Stimulated activated CD8-positive, alpha-beta memory T cell treated with anti-CD3 and anti-CD28 coated beads, Interleukin-15, amount 100 ng/mL, for 1 hour (primary cell): Measurements from ENCODE around the gene NKAIN2.

Source experiments
- DNase-seq: peaks from one replicate; pipeline ENCODE4 v3.0.0-alpha.2; 2020; ENCODE audit warnings: low read depth

The NKAIN2 gene

GRCh38 chr6:124772733-124773319 lies 969.2 kb downstream of the NKAIN2 start:
- no peak for DNase-seq

DNA sequence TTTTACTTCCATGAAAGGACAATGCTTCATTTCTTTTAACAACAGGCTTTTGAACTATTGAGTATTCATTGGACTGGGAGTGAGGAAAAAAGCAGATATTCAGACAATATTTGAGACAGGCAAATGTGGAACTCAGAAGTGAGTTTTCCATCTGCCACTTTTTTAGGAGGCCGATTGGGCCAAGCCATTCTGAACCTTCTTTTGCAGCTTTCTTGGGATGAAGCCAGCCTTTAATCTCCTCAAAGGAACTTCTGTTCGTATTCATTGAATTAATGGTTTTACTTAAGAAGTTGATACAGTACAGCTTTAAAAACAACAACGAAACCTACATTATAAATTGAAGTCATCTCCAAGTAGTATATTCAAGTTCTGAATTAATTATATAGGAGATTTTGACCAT lies 971.5 kb downstream of the NKAIN2 start:
- DNase-seq, result no peak

DNA sequence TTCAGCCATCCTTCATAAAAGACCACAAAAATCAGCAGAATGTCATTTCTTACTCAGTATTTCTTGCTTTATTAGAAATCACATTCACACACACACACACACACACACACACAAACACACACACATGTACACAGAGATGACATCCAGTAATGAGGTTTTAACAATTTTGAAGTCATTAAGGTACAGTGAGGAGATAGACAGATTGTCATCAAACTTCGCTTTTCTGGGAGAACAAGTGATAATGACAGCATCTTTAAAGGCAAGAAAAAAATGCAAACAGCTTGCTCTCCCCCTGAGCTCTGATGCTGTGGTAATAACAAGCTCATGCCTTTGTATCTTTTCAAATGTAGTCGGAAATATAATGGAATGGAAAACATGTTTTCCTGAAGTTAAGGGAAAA lies 974.2 kb downstream of the NKAIN2 start:
- no peak for DNase-seq

DNA sequence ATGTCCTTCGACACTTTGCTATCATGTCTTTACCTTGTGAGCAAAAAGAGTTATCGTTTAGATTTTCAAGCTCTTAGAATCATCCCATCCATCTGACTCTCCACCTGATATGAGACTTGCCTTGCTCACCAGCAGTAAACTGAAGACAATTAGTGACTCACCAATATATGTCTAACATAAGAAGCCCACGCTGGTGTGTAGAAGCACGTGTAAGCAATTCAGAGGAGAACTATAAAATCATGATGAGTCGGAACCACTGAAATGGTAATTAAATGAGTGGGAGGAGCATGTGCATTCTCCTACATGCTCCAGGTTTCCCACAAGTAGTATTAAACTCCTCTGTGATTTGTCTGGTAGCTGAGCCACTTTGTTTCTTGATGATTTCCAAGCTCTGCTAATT lies 977.0 kb downstream of the NKAIN2 start:
- no peak for DNase-seq

GRCh38 chr6:124783344-124783743 lies 979.7 kb downstream of the NKAIN2 start:
- no peak for DNase-seq

DNA sequence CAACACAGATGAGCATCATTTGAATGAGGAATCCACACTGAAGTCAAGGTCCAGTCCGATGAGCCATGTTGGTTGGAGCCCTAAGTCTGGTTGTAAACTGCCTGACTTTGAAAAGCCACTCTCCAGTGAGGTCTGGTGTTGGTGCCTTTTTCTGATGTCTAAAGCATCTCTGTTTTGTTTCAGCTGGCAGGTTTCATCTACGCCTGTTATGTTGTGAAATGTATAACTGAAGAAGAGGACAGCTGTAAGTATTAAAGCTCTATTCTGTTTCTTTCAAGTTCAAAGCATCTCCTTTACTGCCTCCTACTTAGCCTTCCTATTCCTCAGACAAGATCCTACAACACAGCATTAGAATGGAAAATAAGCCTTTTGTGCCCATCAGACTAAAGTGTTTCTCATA lies 987.5 kb downstream of the NKAIN2 start:
- DNase-seq, result no peak

- DNase-seq, result no peak
These were observed 988.7 kb downstream of the NKAIN2 start for GRCh38 chr6:124792386-124792785.

DNA sequence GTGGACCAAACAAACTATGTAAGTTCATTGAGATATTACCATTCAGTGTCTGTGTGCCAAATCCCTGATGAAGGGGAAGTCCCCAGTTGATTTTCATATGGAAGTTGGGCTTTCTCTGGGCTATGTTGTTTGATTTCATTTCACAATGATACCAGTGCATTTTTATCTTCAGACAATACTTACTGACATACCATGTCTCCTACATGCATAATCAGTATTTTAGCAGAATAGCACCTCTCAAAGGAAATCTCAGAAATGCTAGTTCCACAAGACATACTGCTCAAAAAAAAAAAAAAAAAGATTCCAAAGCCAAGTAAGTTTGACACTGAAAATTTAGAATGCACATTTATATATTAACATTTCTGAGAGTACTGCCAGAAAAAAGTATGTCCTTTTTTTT lies 989.7 kb downstream of the NKAIN2 start:
- no peak for DNase-seq

DNA sequence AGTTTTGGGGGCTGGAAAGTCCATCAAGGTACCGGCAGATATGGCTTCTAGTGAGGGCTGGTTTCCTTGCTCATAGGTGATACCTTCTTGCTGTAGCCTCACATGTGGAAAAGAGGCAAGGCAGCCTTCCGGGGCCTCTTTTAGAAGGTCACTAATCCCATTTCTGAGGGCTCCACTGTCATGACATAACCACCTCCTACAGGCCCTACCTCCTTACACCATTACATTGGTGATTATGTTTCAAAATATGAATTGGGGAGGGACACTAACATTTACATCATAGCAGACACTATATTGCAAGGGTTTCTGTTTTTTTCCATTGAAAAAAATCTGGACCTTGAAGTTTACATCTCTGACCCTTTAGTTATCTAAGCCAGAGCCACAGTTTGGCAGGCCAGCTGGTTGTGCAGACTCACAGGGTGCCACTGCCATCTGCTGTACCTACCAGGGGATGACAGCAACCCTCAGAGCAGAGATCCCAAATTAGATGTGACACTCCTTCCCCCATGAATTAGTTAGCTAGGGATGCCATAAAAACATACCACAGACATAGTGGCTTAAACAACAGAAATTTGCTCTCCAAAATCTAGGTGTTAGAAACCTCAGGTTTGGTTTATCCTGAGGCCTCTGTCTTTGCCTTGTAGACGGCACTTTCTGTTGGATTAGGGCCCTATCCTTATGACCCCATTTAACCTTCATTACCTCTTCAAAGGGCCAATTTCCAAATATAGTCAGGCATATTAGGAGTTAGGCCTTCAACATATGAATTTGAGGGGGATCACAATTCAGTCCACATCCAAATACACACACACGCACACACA lies 992.2 kb downstream of the NKAIN2 start:
- no peak for DNase-seq

DNA sequence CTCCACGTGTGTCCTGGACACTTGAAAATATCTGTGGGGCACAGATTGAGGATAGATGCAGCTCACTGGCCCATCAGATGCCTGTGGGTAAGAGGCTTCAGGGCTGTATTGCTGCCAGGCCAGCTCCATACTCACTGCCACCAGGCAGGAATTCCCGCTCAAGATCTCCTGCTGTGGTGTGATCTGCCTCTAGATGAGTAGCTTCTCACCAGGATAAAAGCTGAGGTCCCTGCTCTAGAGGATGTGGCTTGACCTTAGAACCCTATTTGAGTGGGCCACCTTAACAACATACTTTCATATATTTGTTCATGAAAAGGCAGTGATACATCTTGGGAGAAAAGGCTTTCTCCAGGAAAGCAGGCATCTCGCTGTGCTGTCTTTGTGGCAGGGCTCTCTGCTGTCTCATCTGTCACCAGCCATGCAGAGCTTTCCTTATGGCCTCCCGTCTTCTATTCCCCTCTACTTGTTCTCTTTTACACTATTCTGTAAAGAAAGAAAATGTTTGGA lies 992.9 kb downstream of the NKAIN2 start:
- no peak for DNase-seq

GRCh38 chr6:124797224-124797623 lies 993.6 kb downstream of the NKAIN2 start:
- no peak for DNase-seq

GRCh38 chr6:124798942-124799496 lies 995.4 kb downstream of the NKAIN2 start:
- DNase-seq, result no peak

DNA sequence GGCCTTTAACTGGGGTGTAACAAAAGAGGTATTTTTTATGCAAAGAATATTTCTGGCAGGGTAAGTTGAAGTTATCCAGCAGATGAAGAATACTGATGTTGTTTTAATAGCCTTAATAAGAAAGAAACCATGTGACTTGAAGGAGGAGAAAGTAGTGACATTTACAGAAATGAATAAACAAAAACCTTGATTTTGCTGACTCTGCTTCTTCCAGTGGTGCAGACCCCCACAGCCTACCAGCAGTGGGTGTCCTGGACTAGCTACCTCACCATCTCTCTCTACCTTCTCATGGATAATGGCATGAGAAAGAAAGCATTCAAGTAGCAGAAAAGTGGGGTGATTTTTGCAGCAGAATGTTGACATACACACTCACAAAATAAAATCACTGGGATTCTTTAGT lies 996.0 kb downstream of the NKAIN2 start:
- no peak for DNase-seq

- no peak for DNase-seq
These were observed 996.6 kb downstream of the NKAIN2 start for GRCh38 chr6:124800222-124800621.

DNA sequence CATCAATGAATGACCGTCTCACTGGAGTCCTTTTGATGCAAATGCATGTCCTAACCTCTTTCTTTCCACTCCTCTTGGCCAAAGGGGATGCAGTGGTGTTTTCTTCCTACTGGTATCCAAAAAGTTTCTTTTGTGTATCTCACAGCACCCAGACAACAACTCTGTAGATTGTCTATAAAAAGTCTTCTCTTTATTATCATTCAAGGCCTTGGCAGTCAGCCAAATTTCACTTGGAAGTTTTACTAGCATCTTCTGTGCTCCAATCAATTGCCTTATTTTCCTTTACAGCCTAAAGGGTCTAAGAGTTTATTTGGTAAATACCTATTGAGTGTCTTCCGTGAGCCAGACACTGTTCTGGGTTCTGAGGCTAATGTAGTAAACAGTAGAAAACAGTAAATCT lies 1008.4 kb downstream of the NKAIN2 start:
- DNase-seq, result no peak

- DNase-seq, result no peak
These were observed 1015.7 kb downstream of the NKAIN2 start for GRCh38 chr6:124819346-124819745.

- DNase-seq, result no peak
These were observed 1018.5 kb downstream of the NKAIN2 start for GRCh38 chr6:124822204-124822613.

DNA sequence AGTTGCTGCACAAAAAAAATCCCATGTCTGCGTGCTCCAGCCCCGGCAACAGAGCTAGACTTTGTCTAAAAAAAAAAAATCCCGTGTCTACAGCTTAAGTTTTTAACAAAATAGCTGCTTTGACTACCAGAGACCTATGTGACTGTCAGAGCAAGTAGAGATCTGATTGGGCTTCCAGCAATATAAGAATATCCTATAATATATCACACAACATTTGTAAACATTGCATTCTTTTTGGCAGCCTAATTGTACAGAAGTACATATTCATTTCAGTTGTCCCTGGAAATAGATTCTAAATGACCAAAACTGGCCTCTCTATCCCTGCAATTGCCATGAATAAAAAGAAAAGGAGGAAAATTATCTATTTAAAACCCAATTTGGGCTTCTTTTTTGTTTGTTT lies 1019.1 kb downstream of the NKAIN2 start:
- no peak for DNase-seq

DNA sequence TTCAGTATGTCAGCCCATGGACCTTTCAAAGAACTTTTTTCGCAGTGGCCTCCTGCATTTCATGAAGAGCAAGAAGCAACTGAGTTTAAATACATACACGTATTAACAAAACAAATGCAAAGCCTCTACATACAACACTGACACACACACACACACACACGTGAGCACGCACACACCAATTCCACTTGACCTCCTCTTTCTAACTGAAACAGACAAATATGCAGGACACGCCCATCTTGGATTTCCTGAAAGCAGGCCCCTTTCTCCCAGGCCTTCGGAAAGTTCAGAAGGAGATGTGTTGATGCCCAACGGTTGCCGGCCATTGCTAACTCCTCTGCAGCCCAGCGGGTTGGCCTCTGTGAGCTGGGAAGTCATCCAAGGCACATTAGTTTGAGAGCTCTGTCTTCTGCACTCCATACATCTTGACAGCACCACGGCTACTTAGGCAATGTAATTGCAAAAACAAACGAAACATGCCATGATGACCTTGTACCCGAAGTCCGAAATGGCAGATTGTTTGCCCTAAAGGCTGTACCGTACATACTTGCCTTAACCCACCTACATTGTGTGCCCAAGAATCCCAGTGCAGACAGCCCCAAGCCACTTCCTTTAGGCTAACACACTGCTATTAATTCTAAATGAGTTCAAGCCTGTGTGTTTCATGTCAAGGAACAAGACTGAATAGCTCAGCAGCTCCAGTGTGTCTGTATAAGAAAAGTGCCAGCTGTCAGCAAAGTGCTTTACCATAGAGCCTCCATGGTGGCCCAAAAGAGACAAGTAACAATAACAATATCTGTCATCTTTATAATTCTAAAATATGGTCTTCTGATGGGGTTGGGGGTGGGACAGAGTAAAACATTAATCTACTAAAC lies 1019.8 kb downstream of the NKAIN2 start:
- no peak for DNase-seq

DNA sequence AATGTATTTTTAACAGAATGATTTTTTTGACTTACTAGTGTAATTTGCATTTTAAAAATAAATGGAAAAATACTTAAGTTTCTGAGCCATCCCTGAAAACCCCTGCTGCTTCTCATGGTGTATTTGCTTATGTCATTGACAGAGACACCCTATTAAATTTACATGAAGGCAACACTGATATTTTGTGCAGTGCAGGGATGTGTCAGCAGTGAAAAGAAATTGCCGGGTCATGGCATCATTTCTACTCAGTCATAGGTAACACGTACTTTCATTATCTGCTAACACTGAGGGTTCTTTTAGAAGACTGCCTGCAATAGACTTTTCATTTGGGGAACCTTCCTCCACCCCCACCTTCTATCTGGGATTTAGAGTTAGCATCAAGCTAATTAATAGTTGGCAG lies 1021.9 kb downstream of the NKAIN2 start:
- DNase-seq, result no peak

DNA sequence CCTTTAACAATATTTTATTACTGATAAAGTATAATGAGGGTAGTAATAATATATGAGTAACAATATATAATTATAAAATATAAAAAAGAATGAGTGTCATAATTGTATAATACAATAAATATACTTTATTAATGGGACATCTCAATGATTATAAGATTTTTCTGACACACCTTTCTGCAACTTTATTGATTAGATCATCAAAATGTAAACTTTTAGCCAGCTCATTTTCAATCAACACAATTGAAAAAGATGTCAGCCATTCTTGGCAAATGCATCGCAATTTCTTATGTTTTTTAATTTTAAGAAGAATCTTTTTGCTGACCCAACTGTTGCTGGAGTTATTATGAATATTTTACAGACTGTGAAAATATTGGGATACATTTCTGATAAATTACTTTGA lies 1026.2 kb downstream of the NKAIN2 start:
- DNase-seq, result no peak

GRCh38 chr6:124830506-124830905 lies 1026.8 kb downstream of the NKAIN2 start:
- DNase-seq, result no peak
